Measurements from ENCODE around the gene KRT12.
A peak's percentile ranks its signal among the peaks of the same experiment; 100 is the strongest.

The KRT12 gene

GRCh38 chr17:40903129-40903847 is 36.3 kb upstream of the KRT12 start:
- Histone ChIP-seq H3K4me1 (ENCODE audit: control insufficient read depth, insufficient read depth, low read length) (peaks cover 41% of the 10 kb centered on the region), H3K9me3 (ENCODE audit: control insufficient read depth, low read length) (no peaks in the 10 kb centered on the region), H3K4me3 (ENCODE audit: low read length) (no peak overlapping the region), H3K9ac (ENCODE audit: low read length) (peak overlapping the region; percentile 58), H3K36me3 (ENCODE audit: control insufficient read depth, insufficient read depth, low read length) (no peaks in the 10 kb centered on the region), H3K27me3 (ENCODE audit: control insufficient read depth, insufficient read depth, low read length) (no peaks in the 10 kb centered on the region)

- H3K4me1 ChIP-seq (ENCODE audit: control insufficient read depth, insufficient read depth, low read length) = peaks cover 41% of the 10 kb centered on the region
- no peaks in the 10 kb centered on the region for H3K27me3 ChIP-seq (ENCODE audit: control insufficient read depth, insufficient read depth, low read length)
- no peaks in the 10 kb centered on the region for H3K9me3 ChIP-seq (ENCODE audit: control insufficient read depth, low read length)
- peak overlapping the region; percentile 29 for H3K9ac ChIP-seq (ENCODE audit: low read length)
- H3K36me3 ChIP-seq (ENCODE audit: control insufficient read depth, insufficient read depth, low read length) = no peaks in the 10 kb centered on the region
- H3K4me3 ChIP-seq (ENCODE audit: low read length) = no peak overlapping the region
These were observed 35.5 kb upstream of the KRT12 start for GRCh38 chr17:40902498-40902897.

- Histone ChIP-seq H3K4me3 (ENCODE audit: low read length) (no peak overlapping the region), H3K9ac (ENCODE audit: low read length) (peak overlapping the region; percentile 29), H3K9me3 (ENCODE audit: control insufficient read depth, low read length) (no peaks in the 10 kb centered on the region), H3K27me3 (ENCODE audit: control insufficient read depth, insufficient read depth, low read length) (no peaks in the 10 kb centered on the region), H3K36me3 (ENCODE audit: control insufficient read depth, insufficient read depth, low read length) (no peaks in the 10 kb centered on the region), H3K4me1 (ENCODE audit: control insufficient read depth, insufficient read depth, low read length) (peaks cover 41% of the 10 kb centered on the region)
These were observed 35.0 kb upstream of the KRT12 start for GRCh38 chr17:40901981-40902474.

- Histone ChIP-seq H3K4me3 (ENCODE audit: low read length) (no peak overlapping the region), H3K4me1 (ENCODE audit: control insufficient read depth, insufficient read depth, low read length) (peaks cover 41% of the 10 kb centered on the region), H3K9ac (ENCODE audit: low read length) (peak overlapping the region; percentile 12), H3K27me3 (ENCODE audit: control insufficient read depth, insufficient read depth, low read length) (no peaks in the 10 kb centered on the region), H3K9me3 (ENCODE audit: control insufficient read depth, low read length) (no peaks in the 10 kb centered on the region), H3K36me3 (ENCODE audit: control insufficient read depth, insufficient read depth, low read length) (no peaks in the 10 kb centered on the region)
These were observed 33.9 kb upstream of the KRT12 start for GRCh38 chr17:40900809-40901356.

- Histone ChIP-seq H3K9me3 (ENCODE audit: control insufficient read depth, low read length) (no peaks in the 10 kb centered on the region), H3K4me1 (ENCODE audit: control insufficient read depth, insufficient read depth, low read length) (peaks cover 36% of the 10 kb centered on the region), H3K36me3 (ENCODE audit: control insufficient read depth, insufficient read depth, low read length) (no peaks in the 10 kb centered on the region), H3K27me3 (ENCODE audit: control insufficient read depth, insufficient read depth, low read length) (no peaks in the 10 kb centered on the region), H3K9ac (ENCODE audit: low read length) (no peak overlapping the region), H3K4me3 (ENCODE audit: low read length) (no peak overlapping the region)
These were observed 30.0 kb upstream of the KRT12 start for GRCh38 chr17:40896916-40897455.

GRCh38 chr17:40895106-40895730 is 28.2 kb upstream of the KRT12 start:
- H3K4me3 ChIP-seq (ENCODE audit: low read length) = no peak overlapping the region
- H3K9me3 ChIP-seq (ENCODE audit: control insufficient read depth, low read length) = no peaks in the 10 kb centered on the region
- no peaks in the 10 kb centered on the region for H3K27me3 ChIP-seq (ENCODE audit: control insufficient read depth, insufficient read depth, low read length)
- no peak overlapping the region for H3K9ac ChIP-seq (ENCODE audit: low read length)
- no peaks in the 10 kb centered on the region for H3K36me3 ChIP-seq (ENCODE audit: control insufficient read depth, insufficient read depth, low read length)
- peaks cover 23% of the 10 kb centered on the region for H3K4me1 ChIP-seq (ENCODE audit: control insufficient read depth, insufficient read depth, low read length)

GRCh38 chr17:40888196-40888720 is 21.2 kb upstream of the KRT12 start:
- H3K27me3 ChIP-seq (ENCODE audit: control insufficient read depth, insufficient read depth, low read length) = no peaks in the 10 kb centered on the region
- no peaks in the 10 kb centered on the region for H3K9me3 ChIP-seq (ENCODE audit: control insufficient read depth, low read length)
- no peaks in the 10 kb centered on the region for H3K36me3 ChIP-seq (ENCODE audit: control insufficient read depth, insufficient read depth, low read length)
- H3K9ac ChIP-seq (ENCODE audit: low read length) = no peak overlapping the region
- H3K4me3 ChIP-seq (ENCODE audit: low read length) = no peak overlapping the region
- H3K4me1 ChIP-seq (ENCODE audit: control insufficient read depth, insufficient read depth, low read length) = peaks cover 26% of the 10 kb centered on the region

GRCh38 chr17:40886090-40886489 is 19.1 kb upstream of the KRT12 start:
- H3K9me3 ChIP-seq (ENCODE audit: control insufficient read depth, low read length) = no peaks in the 10 kb centered on the region
- H3K4me3 ChIP-seq (ENCODE audit: low read length) = no peak overlapping the region
- H3K4me1 ChIP-seq (ENCODE audit: control insufficient read depth, insufficient read depth, low read length) = peaks cover 26% of the 10 kb centered on the region
- no peaks in the 10 kb centered on the region for H3K36me3 ChIP-seq (ENCODE audit: control insufficient read depth, insufficient read depth, low read length)
- no peaks in the 10 kb centered on the region for H3K27me3 ChIP-seq (ENCODE audit: control insufficient read depth, insufficient read depth, low read length)
- no peak overlapping the region for H3K9ac ChIP-seq (ENCODE audit: low read length)

- Histone ChIP-seq H3K9me3 (ENCODE audit: control insufficient read depth, low read length) (no peaks in the 10 kb centered on the region), H3K27me3 (ENCODE audit: control insufficient read depth, insufficient read depth, low read length) (no peaks in the 10 kb centered on the region), H3K4me1 (ENCODE audit: control insufficient read depth, insufficient read depth, low read length) (peaks cover 25% of the 10 kb centered on the region), H3K9ac (ENCODE audit: low read length) (peak within 1 kb of the TSS; percentile 57), H3K4me3 (ENCODE audit: low read length) (peak within 1 kb of the TSS; percentile 32), H3K36me3 (ENCODE audit: control insufficient read depth, insufficient read depth, low read length) (no peaks in the 10 kb centered on the region)
These were observed 17.9 kb upstream of the KRT12 start, which contains the start of gene KRT20 for GRCh38 chr17:40884708-40885512. TSS of gene KRT20 (minus strand) at chr17:40885242. CDS start at chr17:40885185, 57 bp downstream.

GRCh38 chr17:40883626-40884334 is 16.8 kb upstream of the KRT12 start:
- H3K4me3 ChIP-seq (ENCODE audit: low read length) = peak overlapping the region; percentile 32
- H3K4me1 ChIP-seq (ENCODE audit: control insufficient read depth, insufficient read depth, low read length) = peaks cover 14% of the 10 kb centered on the region
- H3K9me3 ChIP-seq (ENCODE audit: control insufficient read depth, low read length) = no peaks in the 10 kb centered on the region
- no peaks in the 10 kb centered on the region for H3K36me3 ChIP-seq (ENCODE audit: control insufficient read depth, insufficient read depth, low read length)
- no peaks in the 10 kb centered on the region for H3K27me3 ChIP-seq (ENCODE audit: control insufficient read depth, insufficient read depth, low read length)
- H3K9ac ChIP-seq (ENCODE audit: low read length) = peak overlapping the region; percentile 57

- H3K4me3 ChIP-seq (ENCODE audit: low read length) = no peak overlapping the region
- H3K9ac ChIP-seq (ENCODE audit: low read length) = peak overlapping the region; percentile 24
- no peaks in the 10 kb centered on the region for H3K36me3 ChIP-seq (ENCODE audit: control insufficient read depth, insufficient read depth, low read length)
- H3K9me3 ChIP-seq (ENCODE audit: control insufficient read depth, low read length) = no peaks in the 10 kb centered on the region
- H3K27me3 ChIP-seq (ENCODE audit: control insufficient read depth, insufficient read depth, low read length) = no peaks in the 10 kb centered on the region
- peaks cover 11% of the 10 kb centered on the region for H3K4me1 ChIP-seq (ENCODE audit: control insufficient read depth, insufficient read depth, low read length)
These were observed 16.0 kb upstream of the KRT12 start for GRCh38 chr17:40883031-40883430.

Measured in mucosa of stomach (tissue), 1 donor.